Measurements from ENCODE around the gene RET.
"Not testable (repeated sequence)": the region's sequence is repeated elsewhere in the genome, so short reads cannot be mapped to it uniquely, and the experiment has no call there.

RET gene

GRCh38 chr10:43093423-43094076, 16.7 kb downstream of the RET start:
- in situ Hi-C loops (cut with MboI; ENCODE audit: low pct_unique_long_range_greater_than_20kb, low sequenced_read_pairs) = loop anchor here (25.0 kb wide), 1 partner anchor 231 kb away; no protein-coding TSS in a partner anchor
- peak; percentile 34 for DNase-seq

GRCh38 chr10:43094085-43094484, 17.2 kb downstream of the RET start:
- in situ Hi-C loops (cut with MboI; ENCODE audit: low pct_unique_long_range_greater_than_20kb, low sequenced_read_pairs) = loop anchor here (25.0 kb wide), 1 partner anchor 232 kb away; no protein-coding TSS in a partner anchor
- no peak for DNase-seq

- in situ Hi-C loops (cut with MboI; ENCODE audit: low pct_unique_long_range_greater_than_20kb, low sequenced_read_pairs) = loop anchor here (25.0 kb wide), 1 partner anchor 237 kb away; no protein-coding TSS in a partner anchor
- DNase-seq = not testable (repeated sequence)
These were observed 22.5 kb downstream of the RET start for GRCh38 chr10:43099339-43099738.

GRCh38 chr10:43099928-43100327, 23.1 kb downstream of the RET start:
- no peak for DNase-seq
- in situ Hi-C loops (cut with MboI; ENCODE audit: low pct_unique_long_range_greater_than_20kb, low sequenced_read_pairs) = loop anchor here (25.0 kb wide), 1 partner anchor 238 kb away; no protein-coding TSS in a partner anchor

GRCh38 chr10:43100366-43100765, 23.5 kb downstream of the RET start:
- in situ Hi-C loops (cut with MboI; ENCODE audit: low pct_unique_long_range_greater_than_20kb, low sequenced_read_pairs) = no loop called here
- no peak for DNase-seq

GRCh38 chr10:43102063-43102828, 25.4 kb downstream of the RET start:
- in situ Hi-C loops (cut with MboI; ENCODE audit: low pct_unique_long_range_greater_than_20kb, low sequenced_read_pairs) = no loop called here
- no peak for DNase-seq

- peak; percentile 85 for DNase-seq
- in situ Hi-C loops (cut with MboI; ENCODE audit: low pct_unique_long_range_greater_than_20kb, low sequenced_read_pairs) = no loop called here
These were observed 28.5 kb downstream of the RET start for GRCh38 chr10:43105102-43105955.

- DNase-seq = no peak
- in situ Hi-C loops (cut with MboI; ENCODE audit: low pct_unique_long_range_greater_than_20kb, low sequenced_read_pairs) = no loop called here
These were observed 29.0 kb downstream of the RET start for GRCh38 chr10:43105956-43106229.

- DNase-seq = no peak
- in situ Hi-C loops (cut with MboI; ENCODE audit: low pct_unique_long_range_greater_than_20kb, low sequenced_read_pairs) = no loop called here
These were observed 29.6 kb downstream of the RET start for GRCh38 chr10:43106256-43107091.

GRCh38 chr10:43108951-43109350, 32.1 kb downstream of the RET start:
- in situ Hi-C loops (cut with MboI; ENCODE audit: low pct_unique_long_range_greater_than_20kb, low sequenced_read_pairs) = no loop called here
- no peak for DNase-seq

- in situ Hi-C loops (cut with MboI; ENCODE audit: low pct_unique_long_range_greater_than_20kb, low sequenced_read_pairs) = no loop called here
- DNase-seq = no peak
These were observed 32.9 kb downstream of the RET start for GRCh38 chr10:43109671-43110249.

- DNase-seq = no peak
- in situ Hi-C loops (cut with MboI; ENCODE audit: low pct_unique_long_range_greater_than_20kb, low sequenced_read_pairs) = no loop called here
These were observed 33.6 kb downstream of the RET start for GRCh38 chr10:43110338-43111071.

- in situ Hi-C loops (cut with MboI; ENCODE audit: low pct_unique_long_range_greater_than_20kb, low sequenced_read_pairs) = no loop called here
- no peak for DNase-seq
These were observed 34.2 kb downstream of the RET start for GRCh38 chr10:43111101-43111500.

GRCh38 chr10:43111921-43112607, 35.2 kb downstream of the RET start:
- in situ Hi-C loops (cut with MboI; ENCODE audit: low pct_unique_long_range_greater_than_20kb, low sequenced_read_pairs) = no loop called here
- no peak for DNase-seq

GRCh38 chr10:43112608-43112961, 35.7 kb downstream of the RET start:
- in situ Hi-C loops (cut with MboI; ENCODE audit: low pct_unique_long_range_greater_than_20kb, low sequenced_read_pairs) = no loop called here

GRCh38 chr10:43113201-43114087, 36.6 kb downstream of the RET start:
- in situ Hi-C loops (cut with MboI; ENCODE audit: low pct_unique_long_range_greater_than_20kb, low sequenced_read_pairs) = no loop called here
- DNase-seq = no peak

More at GRCh38 chr10:43112608-43112961, 35.7 kb downstream of the RET start:
- no peak for DNase-seq

Data from KBM-7 (cell line).